K562 (cell line): ENCODE data around the gene VGF. TPM values are rescaled to one million over a fixed set of nuclear protein-coding genes. Genes with fewer than 3 reads are reported as not detected.

Experiments
- ATAC-seq: fragments of 200-7000 bp; cut with Tn5 transposase; 3 replicates; pipeline ENCODE4 v1.9.1; 2020; ENCODE audit warnings: moderate library complexity
- BruUV-seq: library from RNA; stranded (reverse); fragments of 400-500 nt; replicated peaks from 2 replicates; lab custom pipeline; 2021; lab: Mats Ljungman, UMichigan
- CTCF ChIA-PET: fragments of 300-600 bp; formaldehyde crosslinking; extraction: SDS; loops from one replicate; lab custom pipeline; 2021; ENCODE audit warnings: low intra/inter-chr PET ratio; lab: Yijun Ruan, JAX
- POLR2A ChIA-PET: fragments of 300-600, 350-650 bp; sonication (Branson Sonifier 250); formaldehyde crosslinking; extraction: SDS; loops from one replicate; lab custom pipeline; 2021; ENCODE audit warnings: antibody characterized with exemption, inconsistent platforms; lab: Yijun Ruan, JAX
- DNase-seq, 4 experiments: peaks; one replicate each; pipeline versions ENCODE4 v3.0.0 to v3.0.0-alpha.2; 2011 to 2018; ENCODE audit warnings: low spot score in 3 of 4, mixed read lengths in 3 of 4; ENCODE audit errors: extremely low read depth in 1 of 4
- FAIRE-seq: peaks from 2 replicates; lab custom pipeline; 2011; peaks lifted over from hg19 to GRCh38; lab: Jason Lieb, UNC
- H2AFZ ChIP-seq: 2 replicates; pipeline ENCODE4 v1.6.0; 2011; ENCODE audit warnings: low read depth, low read length, control low read depth, inconsistent platforms
- H3K27ac ChIP-seq: fragments of 200-600 bp; 3 replicates; pipeline ENCODE4 v1.8.0; 2011; ENCODE audit warnings: low read depth, mild to moderate bottlenecking, control low read depth, inconsistent platforms, low read length, moderate library complexity, mixed read lengths; ENCODE audit errors: extremely low read depth
- H3K27me3 ChIP-seq, 2 experiments: fragments of 300-600 bp in 1 of 2; 2 replicates in 1 of 2; 3 replicates in 1 of 2; pipeline versions ENCODE4 v1.6.0 to v1.8.0; 2011; ENCODE audit warnings: inconsistent platforms in 2 of 2, low read length in 2 of 2, mild to moderate bottlenecking in 1 of 2, mixed read lengths in 1 of 2, moderate library complexity in 1 of 2; ENCODE audit not compliant: control insufficient read depth in 2 of 2, insufficient read depth in 2 of 2
- H3K36me3 ChIP-seq: fragments of 300-600 bp; 3 replicates; pipeline ENCODE4 v1.8.0; 2011; ENCODE audit warnings: mild to moderate bottlenecking, low read length, inconsistent platforms; ENCODE audit not compliant: control insufficient read depth, insufficient read depth
- H3K4me1 ChIP-seq, 2 experiments: fragments of 200-600 bp in 1 of 2; replicated peaks in 1 of 2; 2 replicates in 1 of 2; 3 replicates in 1 of 2; pipeline versions ENCODE4 v1.5.1 to v1.8.0; 2011; ENCODE audit warnings: inconsistent platforms in 2 of 2, low read length in 2 of 2, mild to moderate bottlenecking in 1 of 2, mixed read lengths in 1 of 2, moderate library complexity in 1 of 2; ENCODE audit not compliant: control insufficient read depth in 2 of 2, insufficient read depth in 2 of 2
- H3K4me2 ChIP-seq: 2 replicates; pipeline ENCODE4 v1.6.1; 2011; ENCODE audit warnings: low read length, control low read depth, inconsistent platforms, mixed read lengths; ENCODE audit not compliant: insufficient read depth
- H3K4me3 ChIP-seq: fragments of 200-600 bp; sonication (generic), shearing (Covaris generic); 2 replicates; pipeline ENCODE4 v1.5.1; 2016; ENCODE audit warnings: control low read depth, inconsistent platforms
- H3K79me2 ChIP-seq: fragments of 200-600 bp; 3 replicates; pipeline ENCODE4 v1.8.0; 2011; ENCODE audit warnings: low read length, inconsistent platforms; ENCODE audit not compliant: control insufficient read depth, insufficient read depth
- H3K9ac ChIP-seq, 2 experiments: 2 replicates each; pipeline versions ENCODE4 v1.6.0 to v1.6.1; 2011; ENCODE audit warnings: low read depth in 2 of 2, low read length in 2 of 2, control low read depth in 1 of 2, inconsistent platforms in 1 of 2, mild to moderate bottlenecking in 1 of 2, mixed read lengths in 1 of 2; ENCODE audit not compliant: insufficient read depth in 1 of 2
- H3K9me1 ChIP-seq: one replicate; pipeline ENCODE4 v1.6.0; 2011; ENCODE audit warnings: inconsistent platforms, mild to moderate bottlenecking, low read length, moderate library complexity; ENCODE audit not compliant: control insufficient read depth, insufficient read depth
- H3K9me3 ChIP-seq: replicated peaks from 2 replicates; pipeline ENCODE4 v1.5.1; 2011; ENCODE audit warnings: low read depth, low read length, inconsistent platforms; ENCODE audit not compliant: control insufficient read depth, insufficient read depth
- H4K20me1 ChIP-seq: replicated peaks from 2 replicates; pipeline ENCODE4 v1.6.1; 2011; ENCODE audit warnings: low read length, inconsistent platforms, mixed read lengths; ENCODE audit not compliant: control insufficient read depth, insufficient read depth
- ARID2 ChIP-seq: fragments of 450-650 bp; IDR thresholded peaks from 2 replicates; pipeline ENCODE4 v1.6.1; 2017; ENCODE audit warnings: antibody characterized with exemption, mild to moderate bottlenecking
- CREB1 ChIP-seq, 2 experiments: sonication (generic) in 1 of 2; formaldehyde crosslinking in 1 of 2; IDR thresholded peaks; 2 replicates each; pipeline versions ENCODE4 v1.6.1 to v1.8.0; 2012 to 2022; ENCODE audit warnings: inconsistent platforms in 1 of 2, mild to moderate bottlenecking in 1 of 2, missing genetic modification reagents in 1 of 2, moderate library complexity in 1 of 2
- DMBX1 ChIP-seq: fragments of 250-450 bp; sonication (Bioruptor Pico); IDR thresholded peaks from 2 replicates; pipeline ENCODE4 v1.8.0; 2022; ENCODE audit warnings: inconsistent platforms, mild to moderate bottlenecking, moderate library complexity, borderline replicate concordance
- EP300 ChIP-seq: IDR thresholded peaks from 2 replicates; pipeline ENCODE4 v1.6.1; 2012; ENCODE audit warnings: low read length, improper control_type of control experiment
- FOXA1 ChIP-seq: fragments of 450-650 bp; IDR thresholded peaks from 2 replicates; pipeline ENCODE4 v1.6.1; 2016; ENCODE audit warnings: mild to moderate bottlenecking, borderline replicate concordance
- HDAC2 ChIP-seq: fragments of 450-650 bp; IDR thresholded peaks from 2 replicates; pipeline ENCODE4 v1.6.1; 2016; ENCODE audit warnings: mild to moderate bottlenecking
- HINFP ChIP-seq: fragments of 450-650 bp; conservative IDR thresholded peaks from 2 replicates; pipeline ENCODE4 v1.6.1; 2016; ENCODE audit warnings: missing genetic modification characterization, low read depth, mild to moderate bottlenecking, control low read depth, missing compliant biosample characterization
- HNRNPK ChIP-seq: fragments of 200-400 bp; formaldehyde crosslinking; IDR thresholded peaks from one replicate; pipeline ENCODE4 v1.6.1; 2018; ENCODE audit warnings: mild to moderate bottlenecking, low read depth, low read length; ENCODE audit not compliant: poor library complexity, severe bottlenecking
- ILK ChIP-seq: fragments of 450-650 bp; IDR thresholded peaks from 2 replicates; pipeline ENCODE4 v1.6.1; 2016; ENCODE audit warnings: missing genetic modification characterization, low read depth, mild to moderate bottlenecking, missing compliant biosample characterization, moderate library complexity, borderline replicate concordance
- KLF10 ChIP-seq: fragments of 250-450 bp; sonication (Bioruptor Pico); IDR thresholded peaks from 2 replicates; pipeline ENCODE4 v1.6.1; 2021; ENCODE audit warnings: matching md5 sums
- KLF16 ChIP-seq: IDR thresholded peaks from 2 replicates; pipeline ENCODE4 v1.6.1; 2016; ENCODE audit warnings: antibody characterized with exemption
- MTA1 ChIP-seq: fragments of 450-650 bp; IDR thresholded peaks from 2 replicates; pipeline ENCODE4 v1.6.1; 2017; ENCODE audit warnings: borderline replicate concordance
- PRPF4 ChIP-seq: fragments of 200-400 bp; formaldehyde crosslinking; IDR thresholded peaks from one replicate; pipeline ENCODE4 v1.6.1; 2017; ENCODE audit warnings: low read length, low read depth, mild to moderate bottlenecking; ENCODE audit not compliant: insufficient read depth, poor library complexity, severe bottlenecking
- SIRT6 ChIP-seq: IDR thresholded peaks from one replicate; pipeline ENCODE4 v1.6.1; 2012; ENCODE audit warnings: low read depth, mild to moderate bottlenecking, control low read depth, inconsistent platforms, low read length, moderate library complexity
- TAL1 ChIP-seq: fragments of 450-650 bp; IDR thresholded peaks from 2 replicates; pipeline ENCODE4 v1.6.1; 2016; ENCODE audit warnings: mild to moderate bottlenecking
- ZC3H8 ChIP-seq: fragments of 450-650 bp; IDR thresholded peaks from 2 replicates; pipeline ENCODE4 v1.6.1; 2017
- ZNF140 ChIP-seq: fragments of 250-450 bp; sonication (Bioruptor Pico); IDR thresholded peaks from 2 replicates; pipeline ENCODE4 v1.8.0; 2021; ENCODE audit warnings: moderate library complexity, mild to moderate bottlenecking, inconsistent platforms
- ZNF239 ChIP-seq: fragments of 250-450 bp; sonication (Bioruptor Pico); IDR thresholded peaks from 2 replicates; pipeline ENCODE4 v1.4.0; 2020; ENCODE audit warnings: mild to moderate bottlenecking
- ZNF780A ChIP-seq: fragments of 250-450 bp; sonication (Bioruptor Pico); IDR thresholded peaks from 2 replicates; pipeline ENCODE4 v1.5.0; 2021; ENCODE audit warnings: mild to moderate bottlenecking
- WGBS: fragments of 100-300 bp; shearing (Covaris generic); methylation state at CpG from one replicate; pipeline ENCODE4 v1.1.6; 2016; ENCODE audit warnings: low coverage, mixed read lengths; ENCODE audit not compliant: insufficient coverage; ENCODE audit errors: missing lambda C conversion rate; 5-methylcytosine and 5-hydroxymethylcytosine counted together
- in situ Hi-C: fragments of 300-500 bp; cut with MboI; formaldehyde crosslinking; loops from 4 replicates; pipeline ENCODE4 v1.15.0; 2018; ENCODE audit warnings: inconsistent platforms, mixed read lengths
- intact Hi-C: fragments of 100-400 bp; cut with micrococcal nuclease; formaldehyde crosslinking; loops from 2 replicates; pipeline ENCODE4 v1.14.2; 2022
- polyA plus RNA-seq, 8 experiments: library from polyadenylated mRNA; depleted of rRNA in 4 of 8; stranded (reverse) in 5 of 8; unstranded in 3 of 8; fragments of >200 nt; fragmentation: Nextera tagmentation in 2 of 8; fragmentation: Illumina TruSeq in 1 of 8; extraction: Ambion mirVana in 2 of 8; extraction: Trizol in 1 of 8; gene quantifications; 2 replicates each; pipeline versions ENCODE4 v1.2.1 to v1.2.3, GENCODE V29; 2011 to 2014; ENCODE audit warnings: inconsistent platforms in 1 of 8, missing spikeins in 1 of 8
- total RNA-seq, 7 experiments: library from RNA; depleted of rRNA in 6 of 7; stranded (reverse); fragments of >200 nt in 6 of 7; fragmentation: Illumina TruSeq in 2 of 7; extraction: Trizol in 2 of 7; gene quantifications; 2 replicates each; pipeline versions ENCODE4 v1.2.1 to v1.2.3, GENCODE V29; 2011 to 2021; ENCODE audit warnings: low replicate concordance in 1 of 7

The VGF gene
- total and polyA plus RNA-seq, 9 of the 15 experiments (the other 6 are each of a cell fraction or from before 2014, with no cell fraction given) = 0.03 to 5.7 (median 0.34) TPM

GRCh38 chr7:101160910-101161309 is 4.5 kb downstream of the VGF start (continued):
- TF ChIP-seq DMBX1 = no peak
- no peak for TF ChIP-seq HNRNPK

GRCh38 chr7:101159696-101160674 is 5.4 kb downstream of the VGF start:
- POLR2A ChIA-PET = interaction anchor here (0.5 to 0.6 kb wide), 2 partner anchors 14 to 334 kb away, joined by 4 read pairs; no protein-coding TSS in a partner anchor
- FAIRE-seq (no peak), ATAC-seq (no peak), DNase-seq (no peak)
- H3K4me1 ChIP-seq = peaks cover 30 to 58% of the 10 kb centered on the region in 2 experiments
- no peak overlapping the region for H2AFZ ChIP-seq
- in situ Hi-C loops = no loop called here
- peaks cover 44% of the 10 kb centered on the region; the same call in 2 of the 3 replicates for H3K36me3 ChIP-seq
- no peaks in the 10 kb centered on the region for H3K9me1 ChIP-seq
- peaks cover 8% of the 10 kb centered on the region for H3K79me2 ChIP-seq
- intact Hi-C loops = no loop called here
- no peaks in the 10 kb centered on the region for H3K9me3 ChIP-seq
- peak overlapping the region in 1 of 2 experiments; percentile 18; a peak in 1 of 4 replicates for H3K9ac ChIP-seq
- H4K20me1 ChIP-seq = peaks cover 9% of the 10 kb centered on the region
- TF ChIP-seq HINFP (tag) = no peak
- TF ChIP-seq ZNF239 (CRISPR knock-in tag) = no peak
- TF ChIP-seq SIRT6 = no peak
- no peak for TF ChIP-seq ARID2
- no peak for TF ChIP-seq ILK
- TF ChIP-seq KLF16 = no peak
- no peak for TF ChIP-seq ZNF780A (CRISPR knock-in tag)
- no peak for TF ChIP-seq HDAC2
- TF ChIP-seq FOXA1 = no peak
- no peak for TF ChIP-seq PRPF4
- no peak for TF ChIP-seq CREB1 (IDR thresholded peaks at IDR 0.05)
- TF ChIP-seq CREB1 (CRISPR knock-in tag; IDR thresholded peaks at IDR 0.05) = no peak
- TF ChIP-seq EP300 = no peak
- no peak for TF ChIP-seq ZNF140 (CRISPR knock-in tag)
- TF ChIP-seq TAL1 = no peak
- TF ChIP-seq KLF10 (CRISPR knock-in tag) = no peak
- TF ChIP-seq MTA1 = no peak
- TF ChIP-seq ZC3H8 = no peak
- no peak overlapping the region for H3K4me3 ChIP-seq
- peaks cover 3 to 13% of the 10 kb centered on the region in 2 experiments; a peak in 2 of 5 replicates for H3K27me3 ChIP-seq
- WGBS = 77% methylated on average over 28 of the region's 31 CpGs
- no TSS peak for BruUV-seq
- no peak overlapping the region for H3K4me2 ChIP-seq
- CTCF ChIA-PET = no interaction called here
- no peak overlapping the region for H3K27ac ChIP-seq
